ENCODE results near the gene RIN3.

The RIN3 gene

DNA sequence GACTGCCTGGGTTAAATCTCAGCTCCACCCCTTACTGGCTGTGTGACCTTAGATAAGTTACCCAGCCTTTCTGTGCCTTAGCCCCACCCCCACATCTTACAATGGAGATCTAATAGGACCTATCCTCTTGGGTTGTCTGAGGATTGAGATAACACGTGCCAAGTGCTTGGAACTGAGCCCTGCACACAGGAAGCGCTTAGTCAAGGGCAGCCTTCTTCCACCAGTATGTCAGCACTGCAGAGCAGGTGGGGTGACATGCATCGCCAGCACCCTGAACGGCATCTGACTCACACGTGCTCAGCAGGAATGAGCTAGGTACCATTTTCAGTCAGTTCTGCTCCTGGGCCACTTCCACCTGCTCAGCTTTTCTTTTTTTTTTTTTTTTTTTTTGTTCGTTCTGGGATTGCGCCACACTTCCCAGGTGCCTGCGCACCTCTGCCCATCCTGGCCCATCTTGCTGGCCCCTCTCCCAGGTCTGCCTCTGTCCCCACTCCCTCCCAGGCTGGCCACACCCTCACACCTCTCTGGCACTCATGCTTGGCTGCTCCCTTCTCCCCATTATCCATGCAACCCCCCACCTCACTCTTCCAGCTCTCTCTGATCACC is 215.3 kb downstream of the RIN3 start:
- DNase-seq = peak; percentile 53 to 59

DNA sequence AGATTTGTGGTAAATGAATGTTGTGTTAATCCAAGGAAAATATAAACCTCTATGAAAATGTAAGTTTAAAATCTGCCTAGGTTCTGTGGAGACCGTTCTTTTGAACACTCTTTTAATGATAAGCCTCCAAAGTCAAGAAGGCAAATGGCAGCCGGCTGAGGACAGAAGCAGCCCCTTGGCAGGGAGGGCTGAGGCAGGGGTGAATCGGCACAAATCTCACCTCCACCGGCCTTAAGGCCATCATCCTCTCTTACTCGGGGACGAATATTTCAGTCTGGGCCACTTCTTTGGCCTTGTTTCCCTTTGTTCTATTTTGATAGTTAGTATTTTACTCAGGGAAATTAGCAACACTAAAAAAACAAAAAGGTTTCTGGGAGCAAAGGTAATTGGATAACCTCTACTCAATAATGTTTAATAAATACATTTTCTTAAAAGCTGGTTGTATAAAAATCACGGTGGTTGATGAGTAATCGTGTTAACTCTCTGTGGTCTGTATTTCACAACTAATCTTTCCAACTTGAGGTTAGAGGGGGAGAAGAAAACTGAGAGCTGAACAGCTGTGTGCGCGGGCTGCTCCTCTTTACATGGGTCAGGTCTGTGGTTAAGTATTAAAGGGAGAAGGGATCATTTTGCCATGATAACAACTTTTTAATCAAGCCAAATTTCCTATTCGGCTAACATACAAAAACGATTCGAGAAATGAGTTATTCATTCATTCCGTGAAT is 216.2 kb downstream of the RIN3 start:
- DNase-seq = peak; percentile 34 to 43

DNA sequence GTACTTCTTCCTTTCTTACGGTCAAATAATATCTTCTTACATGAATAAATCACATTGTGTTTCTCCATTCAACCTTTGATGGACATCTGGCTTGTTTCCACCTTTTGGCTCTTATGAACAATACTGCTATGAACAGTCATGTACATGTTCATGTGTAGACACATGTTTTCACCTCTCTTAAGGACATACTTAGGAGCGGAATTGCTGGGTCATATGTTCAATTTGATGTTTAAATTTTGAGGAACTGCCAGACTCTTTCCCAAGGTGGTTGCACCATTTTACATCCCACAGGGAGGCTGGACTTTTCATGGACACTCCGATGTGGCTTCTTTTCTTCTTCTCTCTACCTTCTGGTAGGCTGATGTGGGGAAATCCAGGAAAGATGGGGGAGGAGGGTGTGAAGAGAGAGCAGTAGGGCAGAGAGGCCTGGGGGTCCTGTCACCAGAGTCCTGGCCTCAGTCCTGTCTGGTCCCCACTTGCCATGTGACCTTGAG is 218.1 kb downstream of the RIN3 start:
- DNase-seq = no peak

DNA sequence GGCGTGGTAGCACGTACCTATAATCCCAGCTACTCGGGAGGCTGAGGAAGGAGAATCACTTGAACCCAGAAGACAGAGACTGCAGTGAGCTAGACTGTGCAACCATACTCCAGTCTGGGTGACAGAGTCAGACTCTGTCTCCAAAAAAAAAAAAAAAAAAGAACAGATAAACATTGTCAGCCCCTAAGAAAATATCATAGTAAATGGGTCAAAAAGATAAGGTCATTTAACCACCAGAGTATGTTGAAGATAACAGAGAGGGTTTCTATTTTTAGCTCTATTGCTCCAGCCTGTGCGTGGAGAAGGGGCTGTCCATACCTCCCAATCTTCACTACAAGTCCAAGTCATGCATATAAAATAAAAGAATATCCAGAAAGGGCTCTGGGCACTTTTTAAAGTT is 219.4 kb downstream of the RIN3 start:
- DNase-seq = no peak

DNA sequence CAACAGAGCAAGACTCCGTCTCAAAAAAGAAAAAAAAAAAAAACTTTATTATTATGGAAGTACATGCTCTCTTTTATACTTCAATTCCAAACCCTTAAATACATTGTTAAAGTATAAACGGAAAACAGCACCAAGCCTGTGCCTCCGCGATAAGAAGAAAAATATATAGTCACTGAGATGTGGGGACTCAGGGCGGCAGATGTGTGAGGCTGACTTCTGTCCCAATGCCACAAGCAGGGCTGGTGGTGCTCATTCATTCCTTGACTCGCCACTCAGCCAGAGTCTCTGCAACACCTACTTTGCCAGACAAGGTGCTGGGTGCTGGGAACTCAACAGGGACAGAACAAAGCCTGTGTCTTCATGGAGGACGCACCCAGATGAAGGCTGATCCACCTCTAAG is 221.0 kb downstream of the RIN3 start:
- DNase-seq = no peak

DNA sequence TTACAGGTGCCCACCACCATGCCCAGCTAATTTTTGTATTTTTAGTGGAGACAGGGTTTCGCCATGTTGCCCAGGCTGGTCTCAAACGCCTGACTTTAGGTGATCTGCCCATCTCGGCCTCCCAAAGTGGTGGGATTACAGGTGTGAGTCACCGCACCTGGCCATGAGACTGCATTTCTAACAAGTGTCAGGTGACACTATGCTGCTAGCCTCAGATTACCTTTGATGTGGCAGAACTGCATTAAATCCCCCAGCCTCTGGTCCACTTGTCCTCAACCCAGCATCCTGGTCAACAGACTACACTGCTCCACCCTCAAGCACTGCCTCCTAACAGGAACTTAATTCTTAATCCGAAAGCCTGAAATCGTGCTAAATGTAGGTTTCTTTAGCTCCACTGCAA is 221.8 kb downstream of the RIN3 start:
- DNase-seq = no peak

DNA sequence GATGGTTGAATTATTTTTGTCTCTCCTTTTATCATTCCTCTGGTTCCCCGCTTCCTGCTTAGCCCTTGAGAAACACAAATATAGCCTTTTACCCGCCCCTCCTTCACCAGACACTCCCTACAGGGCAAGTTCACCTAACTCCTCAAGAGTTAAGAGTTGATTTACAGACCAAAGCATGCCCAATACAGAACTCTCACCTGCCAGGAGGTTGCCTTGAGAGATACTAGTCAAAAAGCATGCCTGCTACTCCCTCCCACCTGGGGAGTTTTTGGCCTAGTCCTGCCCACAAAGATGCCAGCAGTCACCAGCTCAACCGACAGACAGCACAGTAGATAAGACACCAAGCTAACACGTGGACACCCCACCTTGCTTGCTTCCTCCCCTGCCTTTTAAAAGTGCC is 223.6 kb downstream of the RIN3 start:
- DNase-seq = no peak

DNA sequence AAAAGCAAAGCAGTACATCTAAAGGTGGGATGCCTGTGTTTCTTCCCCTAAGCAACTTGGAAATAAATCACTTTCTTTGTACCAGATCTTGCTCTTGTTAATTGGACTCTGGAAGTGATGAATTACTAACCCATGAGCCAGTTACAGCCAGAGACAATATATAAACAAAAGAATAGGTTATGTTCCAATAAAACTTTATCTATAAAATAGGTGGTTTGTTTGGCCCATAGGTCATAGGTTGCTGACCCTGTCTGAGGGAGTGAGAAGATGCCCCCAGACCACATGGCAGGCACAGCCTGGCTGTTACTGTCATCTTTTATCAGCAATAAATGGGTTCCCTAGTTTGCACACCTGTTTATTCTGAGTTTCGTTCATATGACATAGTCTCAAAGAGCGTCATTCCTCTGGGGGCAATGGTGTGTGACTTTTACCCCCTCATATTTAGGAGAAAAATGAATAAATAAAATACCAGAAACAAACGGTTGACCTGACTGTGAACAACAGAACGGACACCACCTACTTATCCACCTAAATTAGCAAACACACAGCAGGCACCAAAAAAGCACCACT is 224.1 kb downstream of the RIN3 start:
- DNase-seq = no peak
